Activated CD8-positive, alpha-beta T cell treated with anti-CD3 and anti-CD28 coated beads for 36 hours (primary cell): ENCODE measurements around the gene CEP164. TPM values are rescaled to one million over a fixed set of nuclear protein-coding genes. Genes with fewer than 3 reads are reported as not detected.

Experiments
- ATAC-seq: fragments of 200-7000 bp; cut with Tn5 transposase; one replicate; pipeline ENCODE4 v1.10.0; 2021; ENCODE audit warnings: mild to moderate bottlenecking, moderate library complexity
- CTCF ChIA-PET: fragments of 350-600 bp; sonication (Branson Sonifier 250); formaldehyde crosslinking; loops from one replicate; lab custom pipeline; 2021; ENCODE audit warnings: antibody characterized with exemption; lab: Charles Lee
- POLR2A ChIA-PET: fragments of 350-600 bp; sonication (Branson Sonifier 250); formaldehyde crosslinking; loops from one replicate; lab custom pipeline; 2021; ENCODE audit warnings: antibody characterized with exemption; lab: Charles Lee
- DNase-seq: peaks from one replicate; pipeline ENCODE4 v3.0.0-alpha.2; 2020
- H3K27ac Mint-ChIP-seq: one replicate; pipeline ENCODE4 v1.8.0; 2021; ENCODE audit warnings: mild to moderate bottlenecking, mixed read lengths
- H3K27me3 Mint-ChIP-seq: one replicate; pipeline ENCODE4 v1.8.0; 2021; ENCODE audit warnings: mixed read lengths
- H3K36me3 Mint-ChIP-seq: one replicate; pipeline ENCODE4 v1.8.0; 2021; ENCODE audit warnings: low read depth, mixed read lengths
- H3K4me1 Mint-ChIP-seq: one replicate; pipeline ENCODE4 v1.8.0; 2021; ENCODE audit warnings: low read depth, mixed read lengths
- H3K4me3 Mint-ChIP-seq: one replicate; pipeline ENCODE4 v1.8.0; 2021; ENCODE audit warnings: mild to moderate bottlenecking, moderate library complexity, mixed read lengths
- H3K9me3 Mint-ChIP-seq: one replicate; pipeline ENCODE4 v1.8.0; 2021; ENCODE audit warnings: mixed read lengths
- intact Hi-C: fragments of 100-400 bp; cut with micrococcal nuclease; formaldehyde crosslinking; loops from one replicate; pipeline ENCODE4 v1.10.0; 2022
- total RNA-seq, 2 experiments: library from RNA; stranded (reverse); gene quantifications; one replicate each; pipeline ENCODE4 v1.2.3, GENCODE V29; 2021
- TF ChIP-seq, protein P1 (sequence below): fragments of 200-600 bp; IDR thresholded peaks from one replicate; pipeline ENCODE4 v1.8.0; 2022; ENCODE audit warnings: antibody characterized with exemption, mild to moderate bottlenecking

CEP164 gene
- total RNA-seq, 2 experiments from 2014 or later, result 24.0 to 25.5 TPM

DNA sequence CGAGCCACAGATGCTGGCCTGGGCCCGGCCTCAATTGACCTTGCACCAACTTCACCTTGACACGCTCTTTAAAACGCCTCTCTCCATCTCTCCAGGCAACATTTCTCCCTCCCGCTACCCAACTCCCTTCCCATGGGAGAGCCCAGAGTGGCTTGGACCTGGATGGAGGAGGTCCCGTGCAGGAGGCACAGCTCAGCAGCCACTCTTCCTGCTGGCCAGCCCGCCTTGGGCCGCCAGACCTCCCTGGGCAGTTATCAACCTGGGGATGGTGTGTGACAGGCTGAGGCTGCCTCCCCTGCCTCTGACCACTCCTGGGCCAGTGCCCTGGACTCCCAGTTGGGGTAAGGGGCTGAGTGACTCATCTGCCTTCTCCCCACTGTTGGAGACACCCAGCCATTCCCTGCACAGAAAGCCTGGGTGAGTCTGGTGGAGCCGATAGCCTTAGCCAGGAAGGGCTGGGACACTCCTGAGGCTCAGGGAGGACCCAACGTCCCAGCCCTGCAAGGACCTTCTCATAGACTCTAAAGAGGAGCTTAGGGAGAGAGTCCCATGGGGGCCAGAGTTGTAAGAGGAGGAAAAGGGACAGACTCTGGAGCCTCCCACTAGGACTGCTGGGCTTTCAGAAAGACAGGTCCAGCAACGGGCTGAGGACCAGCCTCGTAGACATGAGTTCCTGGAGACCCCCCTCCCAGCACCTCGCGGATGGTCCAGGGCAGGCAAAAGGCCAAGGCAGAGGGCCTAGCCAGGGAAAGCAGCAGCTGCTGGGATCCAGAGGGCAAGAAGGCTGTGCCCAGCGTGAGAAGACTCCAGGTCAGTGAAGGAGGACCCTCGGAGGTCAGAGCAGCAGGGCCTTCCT is 131.7 kb downstream of the CEP164 start:
- no peak for ATAC-seq
- no peaks in the 10 kb centered on the region for H3K36me3 Mint-ChIP-seq
- intact Hi-C loops, result no loop called here
- peaks cover 2% of the 10 kb centered on the region for H3K27me3 Mint-ChIP-seq
- peaks cover 4% of the 10 kb centered on the region for H3K9me3 Mint-ChIP-seq
- ChIA-PET POLR2A (no interaction called here), CTCF (interaction anchor here (2.6 kb wide), 1 partner anchor 34 kb away, joined by 14 read pairs; no protein-coding TSS in a partner anchor)
- no peak overlapping the region for H3K27ac Mint-ChIP-seq
- TF ChIP-seq, protein P1, sequence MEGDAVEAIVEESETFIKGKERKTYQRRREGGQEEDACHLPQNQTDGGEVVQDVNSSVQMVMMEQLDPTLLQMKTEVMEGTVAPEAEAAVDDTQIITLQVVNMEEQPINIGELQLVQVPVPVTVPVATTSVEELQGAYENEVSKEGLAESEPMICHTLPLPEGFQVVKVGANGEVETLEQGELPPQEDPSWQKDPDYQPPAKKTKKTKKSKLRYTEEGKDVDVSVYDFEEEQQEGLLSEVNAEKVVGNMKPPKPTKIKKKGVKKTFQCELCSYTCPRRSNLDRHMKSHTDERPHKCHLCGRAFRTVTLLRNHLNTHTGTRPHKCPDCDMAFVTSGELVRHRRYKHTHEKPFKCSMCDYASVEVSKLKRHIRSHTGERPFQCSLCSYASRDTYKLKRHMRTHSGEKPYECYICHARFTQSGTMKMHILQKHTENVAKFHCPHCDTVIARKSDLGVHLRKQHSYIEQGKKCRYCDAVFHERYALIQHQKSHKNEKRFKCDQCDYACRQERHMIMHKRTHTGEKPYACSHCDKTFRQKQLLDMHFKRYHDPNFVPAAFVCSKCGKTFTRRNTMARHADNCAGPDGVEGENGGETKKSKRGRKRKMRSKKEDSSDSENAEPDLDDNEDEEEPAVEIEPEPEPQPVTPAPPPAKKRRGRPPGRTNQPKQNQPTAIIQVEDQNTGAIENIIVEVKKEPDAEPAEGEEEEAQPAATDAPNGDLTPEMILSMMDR, result no peak
- no peak overlapping the region for H3K4me3 Mint-ChIP-seq
- DNase-seq, result no peak
- H3K4me1 Mint-ChIP-seq, result peaks cover 10% of the 10 kb centered on the region

DNA sequence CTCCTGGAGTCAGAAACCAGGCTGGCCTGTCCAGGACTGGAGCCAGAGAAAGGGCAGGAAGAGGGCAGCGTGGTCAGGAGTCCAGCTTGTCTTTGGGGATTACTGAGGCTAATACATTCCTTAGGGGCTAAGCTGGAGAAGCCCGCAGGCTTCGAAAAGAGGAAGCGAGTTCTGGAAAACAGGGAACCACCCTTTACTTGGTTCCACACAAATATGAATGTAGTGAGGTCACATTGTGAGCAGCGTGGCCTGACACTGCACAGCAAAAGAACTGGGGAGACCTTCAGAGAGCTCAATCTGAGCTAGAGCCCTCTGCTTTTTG is 132.3 kb downstream of the CEP164 start:
- intact Hi-C loops, result no loop called here
- Mint-ChIP-seq H3K27ac (no peak overlapping the region), H3K9me3 (peaks cover 2% of the 10 kb centered on the region), H3K4me1 (peaks cover 10% of the 10 kb centered on the region), H3K36me3 (no peaks in the 10 kb centered on the region), H3K4me3 (no peak overlapping the region), H3K27me3 (peaks cover 2% of the 10 kb centered on the region)
- CTCF ChIA-PET, result interaction anchor here (2.6 kb wide), 1 partner anchor 34 kb away, joined by 14 read pairs; no protein-coding TSS in a partner anchor
- POLR2A ChIA-PET, result no interaction called here
- no peak for ATAC-seq
- no peak for DNase-seq
- TF ChIP-seq, protein P1, result no peak

DNA sequence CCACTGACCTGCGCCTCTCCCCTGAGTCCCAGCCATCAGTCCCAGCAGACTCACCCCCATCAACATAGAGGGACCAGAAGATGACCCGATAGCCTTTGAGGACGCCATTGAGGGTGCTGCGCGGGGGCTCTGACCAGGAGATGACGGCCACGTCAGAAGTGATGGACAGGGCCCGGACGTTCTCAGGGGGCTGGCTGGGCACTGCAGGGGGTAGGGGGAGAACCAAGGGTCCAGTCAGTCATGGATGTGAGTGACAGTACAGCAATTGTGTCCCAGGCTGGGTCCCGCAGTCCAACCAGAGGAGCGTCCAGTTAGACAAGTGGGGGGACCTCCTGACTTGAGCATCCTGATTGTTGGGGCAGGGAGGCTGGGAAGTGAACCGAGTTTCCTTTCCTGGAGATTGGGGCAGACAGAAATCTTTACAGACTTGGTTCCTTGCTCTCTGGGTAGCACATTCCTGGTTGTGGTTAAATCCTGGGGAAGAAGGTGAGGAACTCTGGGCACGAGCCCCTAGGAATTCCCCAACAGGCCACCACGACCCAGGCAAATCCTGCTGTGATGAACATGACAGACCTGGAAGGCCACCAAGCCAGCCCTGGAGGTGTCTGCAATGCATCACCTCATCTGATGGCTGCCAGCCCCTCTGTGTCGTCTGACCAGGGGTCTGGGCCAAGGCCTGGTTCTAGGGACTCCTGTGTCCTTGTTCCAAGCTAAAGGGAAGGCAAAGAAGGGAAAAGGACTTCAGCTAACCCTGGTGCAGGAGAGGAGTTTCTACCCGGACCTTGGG is 133.9 kb downstream of the CEP164 start:
- Mint-ChIP-seq H3K27me3 (no peaks in the 10 kb centered on the region), H3K36me3 (no peaks in the 10 kb centered on the region), H3K4me1 (peaks cover 5% of the 10 kb centered on the region), H3K27ac (no peak overlapping the region), H3K9me3 (no peaks in the 10 kb centered on the region), H3K4me3 (no peak overlapping the region)
- intact Hi-C loops, result no loop called here
- CTCF ChIA-PET, result interaction anchor here (2.6 kb wide), 1 partner anchor 36 kb away, joined by 14 read pairs; no protein-coding TSS in a partner anchor
- TF ChIP-seq, protein P1, result no peak
- ATAC-seq (no peak), DNase-seq (no peak)
- POLR2A ChIA-PET, result interaction anchor here (1.1 kb wide), 1 partner anchor 485 kb away, joined by 3 read pairs; no protein-coding TSS in a partner anchor

DNA sequence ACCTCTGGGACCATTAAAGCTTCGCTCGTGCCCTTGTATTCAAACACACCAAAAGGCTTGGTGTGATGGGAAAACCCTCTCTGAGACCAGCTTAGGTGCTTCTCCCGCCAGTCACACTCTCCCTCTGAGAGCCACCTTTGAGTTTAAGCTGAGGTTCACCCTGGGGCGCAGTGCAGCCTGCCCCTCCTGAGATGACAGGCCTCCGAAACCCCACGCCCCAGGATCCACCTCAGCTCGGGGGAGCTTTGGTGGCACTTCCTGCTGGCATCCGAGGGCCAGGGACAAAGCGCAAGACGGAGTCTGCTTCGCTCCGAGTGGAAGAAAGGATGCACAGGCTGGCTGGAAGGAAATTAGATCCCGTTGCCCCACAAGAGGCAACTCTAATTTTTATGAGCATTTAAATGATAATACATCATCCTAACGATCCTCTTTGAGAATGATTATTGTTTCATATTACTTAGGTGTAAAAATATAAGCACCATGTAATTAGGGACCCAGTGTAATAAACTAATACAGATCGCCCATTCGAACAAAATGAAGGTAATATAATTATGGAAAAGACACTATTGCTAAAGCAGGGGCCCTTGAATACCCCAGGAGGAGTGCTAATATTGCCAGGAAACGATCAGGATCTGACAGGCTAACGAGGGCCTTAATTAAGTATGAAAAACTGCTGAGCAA is 134.7 kb downstream of the CEP164 start:
- CTCF ChIA-PET, result no interaction called here
- H3K4me1 Mint-ChIP-seq, result peaks cover 5% of the 10 kb centered on the region
- no peak for ATAC-seq
- H3K27me3 Mint-ChIP-seq, result no peaks in the 10 kb centered on the region
- no peaks in the 10 kb centered on the region for H3K36me3 Mint-ChIP-seq
- H3K4me3 Mint-ChIP-seq, result no peak overlapping the region
- no peak overlapping the region for H3K27ac Mint-ChIP-seq
- no peak for DNase-seq
- POLR2A ChIA-PET, result no interaction called here
- TF ChIP-seq, protein P1, result no peak
- intact Hi-C loops, result no loop called here
- no peaks in the 10 kb centered on the region for H3K9me3 Mint-ChIP-seq
